NCI-H2029 treated with DMSO at 0.1 percent for 48 hours (cell line): ENCODE results near the gene TMED6.
"Not testable (repeated sequence)": the region's sequence is repeated elsewhere in the genome, so short reads cannot be mapped to it uniquely, and the experiment has no call there.

Experiments used
- DNase-seq: peaks from one replicate; lab custom pipeline; 2025; lab: John Stamatoyannopoulos, UW

The TMED6 gene

DNA sequence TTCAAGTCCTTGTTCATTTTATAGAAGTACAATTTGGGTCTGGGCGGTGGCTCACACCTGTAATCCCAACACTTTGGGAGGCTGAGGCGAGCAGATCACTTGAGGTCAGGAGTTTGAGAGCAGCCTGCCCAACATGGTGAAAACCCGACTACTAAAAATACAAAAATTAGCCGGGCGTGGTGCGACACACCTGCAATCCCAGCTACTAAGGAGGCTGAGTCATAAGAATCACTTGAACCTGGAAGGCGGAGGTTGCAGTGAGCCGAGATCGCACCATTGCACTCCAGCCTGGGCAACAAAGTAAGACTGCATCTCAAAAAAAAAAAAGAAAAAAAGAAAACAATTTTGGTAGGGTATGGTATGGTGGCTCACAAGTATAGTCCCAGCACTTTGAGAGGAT is 8.5 kb upstream of the TMED6 start:
- DNase-seq, result not testable (repeated sequence)

DNA sequence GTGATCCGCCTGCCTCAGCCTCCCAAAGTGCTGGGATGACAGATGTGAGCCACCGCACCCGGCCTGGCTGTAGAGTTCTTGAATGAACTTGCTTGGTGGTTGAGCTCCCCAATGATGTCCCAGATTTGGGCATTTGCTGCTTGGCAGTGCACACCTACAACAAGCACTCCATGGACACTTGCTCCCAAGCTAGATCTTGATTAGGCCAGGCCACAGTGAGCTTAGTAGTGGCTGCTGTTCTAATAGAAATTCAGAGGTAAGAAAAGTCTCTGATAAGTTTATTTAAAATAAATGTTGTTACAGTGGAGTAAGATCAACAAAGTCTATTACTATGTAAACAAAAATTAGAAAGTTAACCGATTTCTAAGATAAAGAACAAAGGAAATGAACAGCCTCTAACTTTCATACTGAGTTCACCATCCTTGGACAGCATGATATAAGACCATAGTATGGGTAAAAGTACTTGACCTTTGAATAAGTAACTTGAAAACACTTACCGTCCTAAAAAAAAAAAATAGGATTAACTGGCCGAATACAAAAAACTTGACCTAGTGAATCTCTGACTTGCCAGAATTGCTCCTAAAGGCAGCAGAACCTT is 951 bp downstream of the TMED6 start:
- no peak for DNase-seq

DNA sequence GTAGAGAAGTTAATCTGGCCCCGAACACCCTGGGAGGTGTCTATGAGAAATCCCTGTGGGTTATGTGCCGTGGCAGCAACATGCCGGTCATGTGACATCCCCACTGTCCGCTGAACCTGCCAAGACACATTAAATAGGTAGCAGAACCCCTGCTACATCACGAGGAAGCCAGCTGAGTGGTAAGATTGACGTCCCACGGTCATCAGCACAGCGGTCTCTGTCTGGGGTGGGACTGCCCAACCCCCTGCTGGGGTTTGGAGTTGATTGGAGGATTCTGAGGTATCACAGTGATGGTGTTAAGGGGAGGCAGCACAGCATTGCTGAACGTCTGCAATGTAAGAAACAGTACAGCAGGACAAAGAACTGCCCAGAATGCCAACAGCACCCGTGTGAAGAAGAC is 2.0 kb downstream of the TMED6 start:
- no peak for DNase-seq

DNA sequence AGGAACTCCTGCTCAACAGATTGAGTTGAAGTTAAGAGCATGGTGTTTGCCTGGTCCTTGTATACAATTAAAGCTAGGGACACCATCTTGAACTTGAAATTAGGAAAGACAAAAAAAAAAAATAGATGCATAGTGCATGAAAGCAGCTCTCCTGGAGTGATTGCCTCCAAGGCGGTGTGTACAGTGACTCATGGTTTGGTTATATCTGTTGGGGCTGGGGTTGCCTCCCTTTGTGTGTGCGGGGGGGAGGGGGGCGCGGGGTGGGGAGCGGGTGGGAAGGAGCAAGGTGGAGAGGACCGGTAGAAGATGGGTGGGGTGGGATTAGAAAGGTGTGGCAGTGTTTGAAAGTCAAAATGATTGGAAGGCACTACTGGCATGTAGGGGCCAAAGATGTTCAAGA is 3.4 kb downstream of the TMED6 start:
- no peak for DNase-seq

DNA sequence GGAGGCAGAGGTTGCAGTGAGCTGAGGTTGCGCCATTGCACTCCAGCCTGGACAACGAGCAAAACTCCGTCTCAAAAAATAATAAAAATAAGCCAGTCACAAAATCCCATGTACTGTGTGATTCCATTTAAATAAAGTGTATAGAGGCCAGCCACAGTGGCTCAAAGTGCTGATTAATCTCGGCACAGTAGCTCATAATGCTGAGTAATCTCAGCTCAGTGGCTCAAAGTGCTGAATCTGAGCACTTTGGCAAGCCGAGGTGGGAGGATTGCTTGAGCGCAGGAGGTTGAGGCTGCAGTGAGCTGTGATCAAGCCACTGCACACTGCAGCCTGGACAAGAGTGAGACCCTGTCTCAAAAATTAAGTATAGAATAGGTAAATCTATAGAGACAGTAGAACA is 4.9 kb downstream of the TMED6 start:
- no peak for DNase-seq

DNA sequence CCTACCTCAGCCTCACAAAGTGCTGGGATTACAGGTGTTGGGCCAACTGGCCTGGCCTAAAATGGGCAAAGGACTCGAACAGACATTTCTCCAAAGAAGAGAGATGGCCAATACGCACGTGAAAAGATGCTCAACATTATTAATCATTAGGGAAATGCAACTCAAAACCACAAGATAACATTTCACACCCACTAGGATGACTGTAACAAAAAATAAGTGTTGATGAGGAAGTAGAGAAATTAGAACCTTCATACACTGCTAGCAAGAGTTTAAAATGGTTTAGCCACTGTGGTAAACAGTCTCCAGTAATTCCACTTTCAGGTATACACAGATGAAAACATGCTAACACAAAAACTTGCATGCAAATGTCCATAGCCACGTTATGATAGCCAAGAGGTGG is 5.7 kb downstream of the TMED6 start:
- no peak for DNase-seq

DNA sequence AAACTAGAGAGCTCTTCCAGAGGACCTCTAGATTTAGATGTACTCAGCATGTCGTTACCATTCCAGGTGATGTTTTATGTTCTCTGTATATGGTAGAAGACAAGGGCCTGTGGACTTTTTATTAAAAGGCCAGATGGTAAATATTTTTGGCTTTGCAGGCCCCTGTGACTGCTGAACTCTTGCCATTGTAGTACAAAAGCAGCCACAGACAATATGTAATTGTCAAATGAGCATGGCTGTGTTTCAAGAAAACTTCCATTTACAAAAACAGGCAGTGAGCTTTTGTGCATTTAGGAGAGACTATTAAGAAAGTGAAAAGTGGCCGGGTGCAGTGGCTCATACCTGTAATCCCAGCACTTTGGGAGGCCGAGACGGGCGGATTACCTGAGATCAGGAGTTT is 7.4 kb downstream of the TMED6 start:
- no peak for DNase-seq

DNA sequence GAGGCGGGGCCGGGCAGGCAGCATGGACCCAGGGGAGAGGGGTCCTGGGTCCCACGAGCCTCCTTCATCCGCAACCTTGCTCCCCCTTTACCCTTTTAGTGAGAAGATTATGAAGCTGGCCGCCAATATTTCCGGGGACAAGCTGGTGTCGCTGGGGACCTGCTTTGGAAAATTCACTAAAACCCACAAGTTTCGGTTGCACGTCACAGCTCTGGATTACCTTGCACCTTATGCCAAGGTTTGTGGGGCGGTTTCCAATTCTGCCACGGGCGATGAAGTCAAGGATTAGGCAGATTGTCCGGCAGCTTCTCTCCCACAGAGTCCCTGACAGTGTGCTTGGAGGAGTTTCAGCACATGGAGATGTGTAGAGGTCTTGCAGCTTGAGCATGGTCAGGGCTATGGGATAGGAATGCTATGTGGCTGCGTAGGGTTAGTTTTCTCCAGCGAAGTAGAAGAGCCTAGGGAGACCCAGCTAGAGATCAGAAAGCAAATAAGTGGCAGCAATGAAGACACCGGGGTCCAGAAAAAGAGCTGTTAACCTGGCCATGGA is 11.4 kb downstream of the TMED6 start:
- no peak for DNase-seq

DNA sequence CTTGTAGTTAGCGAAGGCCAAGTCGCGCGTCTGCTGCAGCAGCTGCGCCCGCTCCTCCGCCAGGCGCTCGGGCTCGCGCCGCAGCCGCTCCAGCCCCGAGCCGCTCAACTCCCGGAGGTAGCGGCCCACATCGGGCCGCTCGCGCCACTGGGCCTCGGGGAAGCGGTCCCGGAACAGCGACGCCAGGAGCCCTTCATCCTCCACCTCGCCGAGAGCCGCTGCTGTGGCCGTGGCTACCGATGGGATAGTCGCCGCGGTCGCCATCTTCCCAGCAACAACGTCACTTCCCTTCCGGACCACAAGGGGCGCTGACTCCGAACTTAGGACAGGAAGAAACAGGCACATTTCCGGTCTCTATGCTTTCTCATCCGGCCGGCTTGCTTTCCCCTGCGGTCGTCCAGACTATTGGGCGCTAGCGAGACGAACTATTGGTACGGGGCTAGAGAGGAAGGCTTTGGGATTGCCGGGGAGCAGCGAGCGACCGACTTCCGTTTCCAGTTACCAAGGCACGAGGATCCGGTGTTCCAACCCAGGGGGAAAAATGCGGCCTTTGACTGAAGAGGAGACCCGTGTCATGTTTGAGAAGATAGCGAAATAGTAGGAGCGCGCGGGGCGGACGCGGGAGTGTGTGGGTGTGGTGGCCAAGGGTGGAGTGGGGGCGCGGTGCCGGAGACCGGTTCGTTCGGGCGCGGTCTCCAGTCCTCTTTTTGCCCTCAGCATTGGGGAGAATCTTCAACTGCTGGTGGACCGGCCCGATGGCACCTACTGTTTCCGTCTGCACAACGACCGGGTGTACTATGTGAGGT is 12.1 kb downstream of the TMED6 start, which contains the start of the genes COG8 and NIP7:
TSS of gene COG8 (minus strand) at position 276 of the 806 bp plus-strand sequence. CDS start at position 264, 12 bp downstream.
TSS of gene NIP7 (plus strand) at position 484 of the 806 bp plus-strand sequence. CDS start at position 542, 58 bp downstream.
- peak; percentile 90 for DNase-seq

DNA sequence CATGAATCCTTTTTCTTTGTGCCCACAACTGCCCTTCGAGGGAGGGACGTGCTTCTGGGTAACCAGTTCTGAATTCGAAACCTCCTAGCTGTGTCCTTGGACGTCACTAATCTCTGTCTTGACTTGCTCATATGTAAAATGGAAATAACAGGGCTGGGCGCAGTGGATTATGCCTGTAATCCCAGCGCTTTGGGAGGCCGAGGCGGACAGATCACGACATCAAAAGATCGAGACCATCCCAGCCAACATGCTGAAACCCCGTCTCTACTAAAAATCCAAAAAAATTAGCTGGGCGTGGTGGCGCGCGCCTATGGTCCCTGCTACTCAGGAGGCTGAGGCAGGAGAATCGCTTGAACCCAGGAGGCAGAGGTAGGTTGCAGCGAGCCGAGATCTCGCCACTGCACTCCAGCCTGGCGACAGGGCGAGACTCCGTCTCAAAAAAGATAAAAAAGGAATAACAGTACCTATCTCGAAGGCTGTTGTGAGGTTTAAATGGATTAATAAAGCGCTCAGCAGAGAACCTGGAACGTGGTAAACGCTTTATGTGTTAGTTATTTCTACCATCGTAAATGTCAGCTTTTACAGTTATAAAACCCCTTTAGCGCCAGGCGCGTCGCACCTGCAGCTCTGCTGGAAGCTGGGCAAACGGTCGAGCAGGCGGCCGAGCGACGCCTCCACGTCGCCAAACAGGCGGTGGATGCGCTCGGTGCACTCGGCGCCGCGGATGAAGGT is 12.9 kb downstream of the TMED6 start:
- DNase-seq, result no peak

DNA sequence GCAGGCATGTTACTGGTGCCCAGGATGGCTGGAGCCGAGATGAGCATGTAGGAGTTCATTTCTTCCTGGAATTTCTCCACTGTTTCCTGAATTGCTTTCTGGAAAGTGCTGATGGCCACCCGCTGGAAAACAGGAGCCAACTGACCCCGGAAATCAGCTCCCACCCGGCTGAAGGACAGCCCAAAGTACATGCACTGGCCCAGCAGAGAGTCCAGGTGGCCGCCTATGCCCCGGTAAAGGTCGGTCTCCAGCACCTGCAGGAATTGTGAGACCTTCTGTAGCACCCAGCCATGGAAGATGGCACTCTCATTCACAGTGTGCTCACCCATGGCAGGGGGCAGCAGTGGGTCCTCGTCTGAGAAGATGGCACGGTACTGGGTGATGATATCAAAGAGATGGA is 16.9 kb downstream of the TMED6 start:
- DNase-seq, result no peak

DNA sequence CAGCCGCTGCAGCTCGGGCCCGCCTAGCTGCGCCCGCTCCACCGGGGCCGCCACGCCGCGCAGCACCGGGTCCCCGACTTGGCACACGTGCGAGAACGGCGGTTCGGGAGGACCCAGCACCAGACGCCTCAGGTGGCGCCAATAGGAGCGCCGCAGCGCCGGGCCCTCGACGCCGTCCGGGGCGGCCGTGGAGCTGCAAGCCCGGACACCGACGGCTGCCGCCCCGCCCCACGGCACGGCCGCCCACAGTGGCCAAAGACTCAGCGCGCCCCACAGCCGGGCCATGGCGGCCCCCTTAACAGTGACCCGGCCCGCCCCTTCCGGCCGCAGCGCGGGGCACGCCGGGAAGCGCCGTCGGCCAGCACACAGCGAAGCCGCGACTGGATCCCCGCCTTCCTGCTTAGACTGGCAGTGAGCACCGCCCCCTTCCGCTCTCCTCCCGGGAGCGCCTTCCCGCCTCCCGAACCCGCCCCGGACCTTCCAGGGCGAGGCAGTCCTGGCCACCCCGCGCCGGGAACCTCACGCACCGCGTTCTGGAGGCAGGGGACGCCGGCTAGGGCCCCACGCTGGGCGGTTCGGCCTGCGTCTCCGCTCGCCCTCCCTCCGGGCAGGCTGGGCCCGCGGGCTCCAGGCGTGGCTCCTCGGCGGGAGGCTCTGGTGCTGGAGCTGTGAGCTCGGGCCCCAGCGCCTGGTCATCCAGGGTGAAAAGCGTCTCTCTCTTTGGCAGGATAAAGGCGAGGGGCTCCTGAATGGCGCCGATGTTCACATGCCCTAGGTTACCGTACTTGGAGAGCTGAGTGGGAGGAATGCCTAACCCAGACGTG is 21.1 kb downstream of the TMED6 start, which contains the start of gene PDF:
TSS of gene PDF (minus strand) at position 303 of the 824 bp plus-strand sequence. CDS start at position 285, 18 bp downstream.
- peak; percentile 22 for DNase-seq

DNA sequence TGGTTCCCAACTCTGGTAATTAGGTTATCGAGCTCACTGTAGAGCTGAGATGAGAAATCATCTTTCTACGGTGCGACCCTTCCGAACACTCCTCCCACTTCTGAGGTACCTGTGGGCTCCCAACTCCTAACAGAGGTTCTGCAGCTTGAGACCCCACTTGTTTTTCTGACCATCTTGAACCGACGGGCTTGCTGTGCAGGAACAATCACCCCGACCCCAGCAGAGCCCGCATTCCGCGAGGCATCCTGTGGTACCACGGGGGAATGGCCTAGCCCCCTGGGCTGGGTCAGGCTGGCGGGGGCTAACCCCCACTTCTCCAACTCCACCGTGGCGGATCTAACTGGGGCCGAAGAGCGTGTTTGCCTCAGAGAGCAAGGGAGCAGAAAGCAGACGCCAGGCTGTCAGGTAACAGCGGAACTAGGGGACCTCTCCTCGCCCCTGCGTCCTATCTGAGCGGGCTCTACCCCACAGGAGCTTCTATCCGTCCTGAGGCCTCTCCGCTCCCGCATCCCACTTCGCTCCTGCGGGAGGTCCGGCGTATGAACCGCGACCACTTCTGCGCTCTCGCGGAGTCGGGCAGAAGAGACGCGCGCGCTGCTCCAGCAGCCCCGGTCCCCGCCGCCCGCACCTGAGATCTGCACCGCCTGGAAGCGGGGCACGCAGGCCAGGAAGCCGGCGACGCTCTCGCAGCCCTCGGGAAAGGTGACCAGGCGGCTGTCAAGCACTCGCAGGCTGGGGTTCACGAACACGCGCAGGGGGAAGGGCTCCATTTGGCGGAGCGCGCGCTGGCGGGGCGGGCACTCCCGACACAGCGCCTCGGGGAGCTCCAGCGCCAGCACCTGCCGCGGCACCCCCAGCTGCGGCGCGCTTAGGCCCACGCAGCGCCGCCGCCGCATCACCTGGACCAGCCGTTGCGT is 22.0 kb downstream of the TMED6 start:
- no peak for DNase-seq

DNA sequence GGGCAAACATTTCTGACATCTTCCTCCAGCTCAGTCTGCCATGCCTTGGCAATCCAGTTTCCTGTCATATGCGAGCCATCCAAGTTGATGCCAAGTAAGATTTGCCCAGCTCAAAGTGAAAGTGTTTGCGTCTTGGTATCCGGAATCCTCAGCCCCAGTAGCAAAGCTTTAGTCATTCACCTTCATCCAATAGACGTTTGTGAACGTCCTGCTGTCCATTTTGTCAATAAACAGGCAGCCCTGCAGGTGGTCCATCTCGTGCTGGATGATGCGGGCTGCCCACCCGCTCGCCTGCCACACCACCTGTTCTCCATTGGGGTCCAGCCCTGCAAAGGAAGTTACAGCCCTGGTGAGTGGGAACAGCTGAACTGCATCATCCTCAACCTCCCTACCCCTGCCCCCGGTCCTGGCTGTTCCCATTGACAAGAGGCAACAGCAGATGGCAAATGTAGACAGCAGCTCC is 22.7 kb downstream of the TMED6 start:
- DNase-seq, result no peak

DNA sequence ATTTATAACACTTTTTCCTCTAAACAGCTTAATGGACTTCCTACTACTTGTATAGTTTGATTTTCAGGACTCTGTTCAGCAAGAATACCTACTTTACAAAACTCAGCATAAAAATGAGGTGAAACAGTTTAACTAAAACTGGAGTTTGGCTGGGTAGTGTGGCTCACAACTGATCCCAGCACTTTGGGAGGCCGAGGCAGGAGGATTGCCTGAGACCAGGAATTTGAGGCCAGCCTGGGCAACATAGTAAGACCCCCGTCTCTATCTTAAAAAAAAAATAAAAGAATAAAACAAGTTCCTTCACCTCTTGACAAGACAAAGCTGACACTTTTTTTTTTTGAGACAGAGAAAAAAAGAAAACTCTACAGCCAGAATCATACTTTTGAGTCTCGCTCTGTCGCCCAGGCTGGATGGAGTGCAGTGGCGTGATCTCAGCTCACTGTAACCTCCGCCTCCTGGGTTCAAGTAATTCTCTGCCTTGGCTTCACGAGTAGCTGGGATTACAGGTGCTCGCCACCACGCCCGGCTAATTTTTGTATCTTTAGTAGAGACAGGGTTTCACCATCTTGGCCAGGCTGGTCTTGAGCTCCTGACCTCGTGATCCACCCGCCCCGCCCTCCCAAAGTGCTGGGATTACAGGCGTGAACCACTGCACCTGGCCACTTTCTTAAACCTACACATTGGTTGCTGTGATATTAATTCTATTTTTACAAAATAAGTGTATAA is 23.8 kb downstream of the TMED6 start:
- DNase-seq, result no peak

DNA sequence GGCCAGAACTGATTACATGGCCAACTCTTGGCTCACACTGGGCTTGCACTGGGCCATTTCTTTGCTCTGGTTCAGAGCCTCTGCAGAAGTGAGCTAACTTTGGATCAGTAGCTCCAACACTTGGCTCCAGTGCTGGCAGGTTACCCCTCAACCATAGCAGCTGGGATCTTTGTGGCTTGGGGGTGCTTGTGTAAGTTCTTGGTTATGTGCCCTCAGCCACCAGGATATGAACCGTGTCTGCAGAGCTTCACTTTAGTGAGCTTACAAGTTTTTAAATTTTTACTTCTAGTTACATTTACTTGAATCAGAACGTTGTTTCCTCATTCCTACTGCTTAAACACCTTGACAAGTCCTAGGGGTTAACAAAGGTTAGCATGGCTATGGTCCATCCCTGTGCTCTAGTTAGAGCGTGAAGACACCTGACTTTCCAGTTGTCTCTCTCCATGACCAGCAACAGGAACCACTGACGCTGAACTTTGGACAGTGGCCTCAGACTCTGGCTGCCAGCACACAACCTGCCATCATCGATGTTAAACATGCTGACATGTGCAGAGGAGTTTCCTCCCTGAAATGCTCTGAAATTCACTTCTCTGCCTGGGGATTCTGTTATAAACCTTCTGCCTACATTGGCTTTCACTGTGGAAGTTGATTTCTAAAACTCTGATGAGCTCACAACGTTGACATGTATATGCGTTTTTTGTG is 25.3 kb downstream of the TMED6 start:
- no peak for DNase-seq

DNA sequence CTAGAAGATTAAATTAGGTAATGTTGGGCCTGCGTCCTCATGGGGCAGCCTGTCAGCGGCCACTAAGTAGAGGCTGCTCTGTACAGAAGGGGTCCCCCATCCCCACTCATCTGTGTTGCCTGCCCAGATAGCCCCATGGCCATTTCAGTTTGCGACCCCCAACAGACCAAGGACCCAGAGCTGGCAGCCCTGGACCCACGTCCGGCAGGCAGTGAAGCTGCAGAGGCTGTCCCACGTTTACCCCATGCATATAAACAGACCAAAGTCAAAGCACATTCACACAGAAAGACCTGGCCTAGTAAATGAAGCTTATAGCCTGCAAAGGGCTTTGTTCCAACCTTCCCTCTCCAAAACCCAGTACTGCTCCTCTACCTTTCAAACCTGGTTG is 25.8 kb downstream of the TMED6 start:
- DNase-seq, result no peak

DNA sequence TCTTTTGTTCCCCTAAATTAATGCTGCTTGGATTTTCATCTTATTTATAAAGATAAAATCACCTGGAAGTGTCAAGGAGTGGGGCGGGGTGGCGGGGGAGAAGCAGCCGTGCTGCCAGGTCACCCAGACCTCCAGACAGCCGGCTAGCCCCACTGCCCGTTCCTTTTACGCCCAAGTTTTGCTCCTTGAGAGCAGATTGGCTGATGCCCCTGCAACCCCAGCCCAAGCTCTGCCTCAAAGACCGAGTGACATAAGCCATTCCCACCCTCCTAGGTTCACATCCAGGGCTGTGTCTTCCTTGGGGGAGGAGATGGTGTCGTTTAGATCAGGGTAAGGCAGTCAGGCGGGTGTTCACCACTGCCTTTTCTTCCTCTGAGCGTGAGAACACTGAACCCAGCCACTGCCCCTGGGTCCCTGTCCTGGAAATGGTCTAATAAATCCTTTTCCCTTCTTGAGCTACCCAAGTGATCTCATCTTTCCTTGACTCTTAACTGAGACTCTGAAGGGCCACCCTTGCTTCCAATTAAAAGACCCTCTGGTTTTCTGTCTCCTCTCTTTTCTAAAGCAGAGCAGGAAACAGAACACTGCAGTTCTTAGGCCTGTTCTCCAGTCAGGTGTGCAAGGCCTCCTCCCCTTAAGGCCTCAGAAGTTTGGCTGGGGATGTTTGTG is 26.9 kb downstream of the TMED6 start:
- DNase-seq, result no peak
